Neural cell (in vitro differentiated cells): ENCODE data around the gene EXOC3L1. TPM values are rescaled to one million over a fixed set of nuclear protein-coding genes. Genes with fewer than 3 reads are reported as not detected.

Experiments used
- H2AFZ ChIP-seq: fragments of 200-600, 300-800 bp; sonication (generic), shearing (Covaris generic); 2 replicates; pipeline ENCODE4 v1.6.0; 2014; ENCODE audit warnings: low read depth, mild to moderate bottlenecking, antibody characterized with exemption, low read length, moderate library complexity
- H3F3A ChIP-seq: fragments of 200-600 bp; shearing (Covaris generic); 2 replicates; pipeline ENCODE4 v1.6.1; 2016; ENCODE audit warnings: mild to moderate bottlenecking, moderate library complexity, mixed read lengths, antibody characterized with exemption, low read length; ENCODE audit not compliant: insufficient read depth, poor library complexity, severe bottlenecking
- H3K27ac ChIP-seq: fragments of 200-600, 300-800 bp; sonication (generic), shearing (Covaris generic); 2 replicates; pipeline ENCODE4 v1.5.1; 2014; ENCODE audit warnings: mild to moderate bottlenecking, low read length, moderate library complexity
- H3K27me3 ChIP-seq: fragments of 300-800, 200-600 bp; sonication (generic), shearing (Covaris generic); 2 replicates; pipeline ENCODE4 v1.6.0; 2014; ENCODE audit warnings: mild to moderate bottlenecking, low read depth, low read length, moderate library complexity; ENCODE audit not compliant: insufficient read depth
- H3K36me3 ChIP-seq: fragments of 300-800, 200-600 bp; sonication (generic), shearing (Covaris generic); 2 replicates; pipeline ENCODE4 v1.5.1; 2014; ENCODE audit warnings: mild to moderate bottlenecking, antibody characterized with exemption, low read length, moderate library complexity; ENCODE audit not compliant: insufficient read depth
- H3K4me2 ChIP-seq: fragments of 300-800, 200-600 bp; sonication (generic), shearing (Covaris generic); 2 replicates; pipeline ENCODE4 v1.6.0; 2014; ENCODE audit warnings: mild to moderate bottlenecking, low read length
- H3K4me3 ChIP-seq: fragments of 300-800, 200-600 bp; sonication (generic), shearing (Covaris generic); 2 replicates; pipeline ENCODE4 v1.5.1; 2014; ENCODE audit warnings: mild to moderate bottlenecking, low read length, moderate library complexity
- H3K79me2 ChIP-seq: fragments of 200-600 bp; shearing (Covaris generic); replicated peaks from 2 replicates; pipeline ENCODE4 v1.6.0; 2014; ENCODE audit warnings: mild to moderate bottlenecking, low read length, moderate library complexity; ENCODE audit not compliant: insufficient read depth
- H3K9ac ChIP-seq: fragments of 300-800, 200-600 bp; sonication (generic), shearing (Covaris generic); 2 replicates; pipeline ENCODE4 v1.6.1; 2016; ENCODE audit warnings: mild to moderate bottlenecking, low read length, mixed read lengths
- H3K9me2 ChIP-seq: fragments of 200-600 bp; shearing (Covaris generic); 2 replicates; pipeline ENCODE4 v1.6.1; 2016; ENCODE audit warnings: mild to moderate bottlenecking, low read length, mixed read lengths; ENCODE audit not compliant: insufficient read depth
- H3K9me3 ChIP-seq: fragments of 200-600, 300-800 bp; sonication (generic), shearing (Covaris generic); 2 replicates; pipeline ENCODE4 v1.6.1; 2016; ENCODE audit warnings: mild to moderate bottlenecking, mixed run types, low read length, moderate library complexity, mixed read lengths
- H4K20me1 ChIP-seq: fragments of 200-600 bp; shearing (Covaris generic); 2 replicates; pipeline ENCODE4 v1.6.1; 2016; ENCODE audit warnings: mild to moderate bottlenecking, mixed run types; ENCODE audit not compliant: insufficient read depth
- CTCF ChIP-seq: fragments of 450-650 bp; IDR thresholded peaks from 2 replicates; pipeline ENCODE4 v1.5.1; 2014; ENCODE audit warnings: antibody characterized with exemption, mild to moderate bottlenecking, moderate library complexity; ENCODE audit not compliant: poor library complexity, severe bottlenecking
- EP300 ChIP-seq: fragments of 450-650 bp; conservative IDR thresholded peaks from 2 replicates; pipeline ENCODE4 v1.6.1; 2014; ENCODE audit warnings: antibody characterized with exemption, mild to moderate bottlenecking, moderate library complexity; ENCODE audit not compliant: poor library complexity, severe bottlenecking
- EZH2 ChIP-seq: fragments of 200-600, 300-800 bp; shearing (Covaris generic), sonication (generic); IDR thresholded peaks from 2 replicates; pipeline ENCODE4 v1.6.1; 2014; ENCODE audit warnings: antibody characterized with exemption, low read length, borderline replicate concordance, mild to moderate bottlenecking; ENCODE audit not compliant: insufficient read depth, poor library complexity, severe bottlenecking
- MXI1 ChIP-seq: fragments of 450-650 bp; conservative IDR thresholded peaks from 2 replicates; pipeline ENCODE4 v1.6.1; 2014; ENCODE audit warnings: antibody characterized with exemption, mild to moderate bottlenecking; ENCODE audit not compliant: poor library complexity, severe bottlenecking
- POLR2AphosphoS5 ChIP-seq: IDR thresholded peaks from 2 replicates; pipeline ENCODE4 v1.6.1; 2012
- RAD21 ChIP-seq: fragments of 450-650 bp; conservative IDR thresholded peaks from 2 replicates; pipeline ENCODE4 v1.6.1; 2014; ENCODE audit warnings: antibody characterized with exemption, mild to moderate bottlenecking, moderate library complexity
- REST ChIP-seq: IDR thresholded peaks from 2 replicates; pipeline ENCODE4 v1.6.1; 2012; ENCODE audit warnings: borderline replicate concordance
- SMC3 ChIP-seq: fragments of 450-650 bp; conservative IDR thresholded peaks from 2 replicates; pipeline ENCODE4 v1.6.1; 2014; ENCODE audit warnings: antibody characterized with exemption, mild to moderate bottlenecking, moderate library complexity; ENCODE audit not compliant: poor library complexity
- TAF1 ChIP-seq: IDR thresholded peaks from 2 replicates; pipeline ENCODE4 v1.6.1; 2012; ENCODE audit warnings: low read depth
- polyA plus RNA-seq: library from polyadenylated mRNA; depleted of rRNA; stranded (reverse); fragments of >200 nt; gene quantifications from 2 replicates; pipeline ENCODE4 v1.2.3, GENCODE V29; 2014

EXOC3L1 gene
- polyA plus RNA-seq, 1 donor from 2014 or later, result 0.43 TPM

- H3K79me2 ChIP-seq, result no peaks in the 10 kb centered on the region
- H3K4me3 ChIP-seq, result no peak overlapping the region
- H3K27ac ChIP-seq, result no peak overlapping the region
- H3K27me3 ChIP-seq, result peaks cover 100% of the 10 kb centered on the region
- no peak overlapping the region for H3K9ac ChIP-seq
- no peaks in the 10 kb centered on the region for H3K9me2 ChIP-seq
- H4K20me1 ChIP-seq, result no peaks in the 10 kb centered on the region
- H3F3A ChIP-seq, result no peaks in the 10 kb centered on the region
- no peaks in the 10 kb centered on the region for H3K36me3 ChIP-seq
- H3K9me3 ChIP-seq, result no peaks in the 10 kb centered on the region
- no peak for TF ChIP-seq EZH2
- no peak for TF ChIP-seq EP300
- TF ChIP-seq MXI1, result no peak
- TF ChIP-seq RAD21, result no peak
- no peak overlapping the region for H2AFZ ChIP-seq
- H3K4me2 ChIP-seq, result no peak overlapping the region
Observed at GRCh38 chr16:67161595-67162058, 28.3 kb downstream of the EXOC3L1 start.

- no peaks in the 10 kb centered on the region for H3K79me2 ChIP-seq
- H3K4me2 ChIP-seq, result no peak overlapping the region
- no peak for TF ChIP-seq EP300
- no peak for TF ChIP-seq POLR2AphosphoS5
- no peak overlapping the region for H3K9ac ChIP-seq
- H3K36me3 ChIP-seq, result no peaks in the 10 kb centered on the region
- peak overlapping the region; percentile 66 for H3K4me3 ChIP-seq
- H3F3A ChIP-seq, result no peaks in the 10 kb centered on the region
- H3K9me2 ChIP-seq, result no peaks in the 10 kb centered on the region
- no peaks in the 10 kb centered on the region for H4K20me1 ChIP-seq
- H3K9me3 ChIP-seq, result no peaks in the 10 kb centered on the region
- H3K27ac ChIP-seq, result no peak overlapping the region
- peaks cover 100% of the 10 kb centered on the region for H3K27me3 ChIP-seq
- H2AFZ ChIP-seq, result no peak overlapping the region
Observed at GRCh38 chr16:67158637-67159600, 31.0 kb downstream of the EXOC3L1 start.

GRCh38 chr16:67157892-67158635 is 31.9 kb downstream of the EXOC3L1 start:
- H3K36me3 ChIP-seq, result no peaks in the 10 kb centered on the region
- no peak overlapping the region for H3K4me2 ChIP-seq
- no peaks in the 10 kb centered on the region for H3K9me3 ChIP-seq
- TF ChIP-seq MXI1 (no peak), EZH2 (no peak), SMC3 (no peak), POLR2AphosphoS5 (no peak), RAD21 (no peak), REST (no peak), EP300 (no peak), TAF1 (no peak), CTCF (no peak)
- peaks cover 100% of the 10 kb centered on the region for H3K27me3 ChIP-seq
- no peak overlapping the region for H2AFZ ChIP-seq
- H4K20me1 ChIP-seq, result no peaks in the 10 kb centered on the region
- H3K4me3 ChIP-seq, result no peak overlapping the region
- H3K9ac ChIP-seq, result no peak overlapping the region
- no peaks in the 10 kb centered on the region for H3K9me2 ChIP-seq
- no peaks in the 10 kb centered on the region for H3F3A ChIP-seq
- no peaks in the 10 kb centered on the region for H3K79me2 ChIP-seq
- no peak overlapping the region for H3K27ac ChIP-seq
